Hepatocyte (in vitro differentiated cells): ENCODE results near the gene FBH1.

Experiments
- EZH2 ChIP-seq: fragments of 200-600 bp; sonication (generic); IDR thresholded peaks from 2 replicates; pipeline ENCODE4 v1.6.1; 2016; ENCODE audit warnings: antibody characterized with exemption, mild to moderate bottlenecking, borderline replicate concordance
- EZH2phosphoT487 ChIP-seq: fragments of 200-600 bp; sonication (generic); IDR thresholded peaks from one replicate; pipeline ENCODE4 v1.6.1; 2018; ENCODE audit warnings: antibody characterized with exemption, mild to moderate bottlenecking, low read depth, moderate library complexity; ENCODE audit not compliant: unreplicated experiment, severe bottlenecking
- TF ChIP-seq, protein P1 (sequence below): fragments of 200-600 bp; sonication (generic); IDR thresholded peaks from 2 replicates; pipeline ENCODE4 v1.5.1; 2016; ENCODE audit warnings: antibody characterized with exemption, mild to moderate bottlenecking; ENCODE audit not compliant: poor library complexity

DNA sequence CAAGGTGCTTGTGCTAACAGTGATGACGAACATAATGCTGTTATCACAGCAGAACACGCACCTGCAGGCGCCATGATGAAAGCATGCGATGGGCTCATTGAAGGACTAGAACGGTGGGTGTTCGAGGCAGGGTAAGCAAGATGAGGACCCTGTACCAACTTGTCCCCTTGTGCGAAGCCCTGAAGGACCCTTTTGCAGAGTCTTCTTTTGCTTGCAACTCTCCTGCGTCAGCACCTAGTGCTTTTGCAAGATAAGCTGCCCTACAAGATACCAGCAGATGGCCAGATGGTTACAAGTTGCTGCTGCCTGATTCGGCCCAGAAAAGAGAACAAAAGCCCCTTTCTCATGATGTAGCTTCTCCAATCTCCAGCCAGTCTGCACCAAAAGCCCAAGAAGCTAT, 91.5 kb downstream of the FBH1 start:
- TF ChIP-seq, protein P1, sequence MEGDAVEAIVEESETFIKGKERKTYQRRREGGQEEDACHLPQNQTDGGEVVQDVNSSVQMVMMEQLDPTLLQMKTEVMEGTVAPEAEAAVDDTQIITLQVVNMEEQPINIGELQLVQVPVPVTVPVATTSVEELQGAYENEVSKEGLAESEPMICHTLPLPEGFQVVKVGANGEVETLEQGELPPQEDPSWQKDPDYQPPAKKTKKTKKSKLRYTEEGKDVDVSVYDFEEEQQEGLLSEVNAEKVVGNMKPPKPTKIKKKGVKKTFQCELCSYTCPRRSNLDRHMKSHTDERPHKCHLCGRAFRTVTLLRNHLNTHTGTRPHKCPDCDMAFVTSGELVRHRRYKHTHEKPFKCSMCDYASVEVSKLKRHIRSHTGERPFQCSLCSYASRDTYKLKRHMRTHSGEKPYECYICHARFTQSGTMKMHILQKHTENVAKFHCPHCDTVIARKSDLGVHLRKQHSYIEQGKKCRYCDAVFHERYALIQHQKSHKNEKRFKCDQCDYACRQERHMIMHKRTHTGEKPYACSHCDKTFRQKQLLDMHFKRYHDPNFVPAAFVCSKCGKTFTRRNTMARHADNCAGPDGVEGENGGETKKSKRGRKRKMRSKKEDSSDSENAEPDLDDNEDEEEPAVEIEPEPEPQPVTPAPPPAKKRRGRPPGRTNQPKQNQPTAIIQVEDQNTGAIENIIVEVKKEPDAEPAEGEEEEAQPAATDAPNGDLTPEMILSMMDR: no peak
- TF ChIP-seq EZH2 (no peak), EZH2phosphoT487 (no peak)
